ENCODE results near the gene AGAP3. TPM values are rescaled to one million over a fixed set of nuclear protein-coding genes. Genes with fewer than 3 reads are reported as not detected.

AGAP3 gene
- total and polyA plus RNA-seq, 2 of the 4 experiments (the other 2 are of a cell fraction), result 35.3 to 93.9 TPM

- dilution Hi-C loops (cut with HindIII; ENCODE audit: low sequenced_read_pairs, unreplicated experiment) (no loop called here), in situ Hi-C loops (cut with MboI; ENCODE audit: low sequenced_read_pairs) (no loop called here), intact Hi-C loops (cut with micrococcal nuclease) (loop anchor here (1.0 kb wide), 1 partner anchor 22 kb away; no protein-coding TSS in a partner anchor)
- Histone ChIP-seq H3K4me3 (ENCODE audit: insufficient read depth, low read depth, low read length) (peak overlapping the region; percentile 86), H4K20me1 (ENCODE audit: insufficient read depth, low read length) (peaks cover 65% of the 10 kb centered on the region), H3K9me1 (ENCODE audit: insufficient read depth, low read length) (peaks cover 8% of the 10 kb centered on the region; the same call in 1 of the 2 replicates), H3K4ac (ENCODE audit: low read depth, low read length) (peak overlapping the region; percentile 81), H3K27ac (ENCODE audit: insufficient read depth, low read length) (peak overlapping the region; percentile 50), H4K91ac (ENCODE audit: insufficient read depth, low read depth, low read length) (peak overlapping the region; percentile 70), H3K18ac (ENCODE audit: low read depth, low read length) (0 out of 2 replicates have a peak overlapping the region, but pooled peaks have one; percentile 6), H2AK5ac (ENCODE audit: low read depth, low read length) (peak overlapping the region; percentile 77), H4K8ac (ENCODE audit: low read depth in 2 of 2, low read length in 2 of 2) (peak overlapping the region; percentile 8 to 25; a peak in 3 of 4 replicates), H3K23ac (ENCODE audit: low read depth, low read length) (peak overlapping the region; percentile 96), H2AFZ (replicated peaks; ENCODE audit: low read length, poor library complexity) (peak overlapping the region; percentile 81), H3K27me3 (ENCODE audit: control insufficient read depth, insufficient read depth, low read length) (no peaks in the 10 kb centered on the region), H2BK15ac (ENCODE audit: low read depth, low read length) (peak overlapping the region; percentile 2; the same call in 1 of the 3 replicates), H3K9ac (ENCODE audit: low read depth, low read length) (peak overlapping the region; percentile 80), H2BK20ac (ENCODE audit: low read depth, low read length) (peak overlapping the region; percentile 2; the same call in 1 of the 2 replicates), H3K36me3 (ENCODE audit: control insufficient read depth, insufficient read depth, low read length) (peaks cover 11% of the 10 kb centered on the region; the same call in 1 of the 2 replicates), H2BK120ac (ENCODE audit: low read depth, low read length) (peak overlapping the region; percentile 52), H3K79me1 (ENCODE audit: low read depth in 1 of 2, low read length in 2 of 2) (peaks cover 4 to 58% of the 10 kb centered on the region in 2 experiments; a peak in 2 of 4 replicates), H3K4me2 (ENCODE audit: low read depth, low read length) (peak overlapping the region; percentile 54), H3K9me3 (ENCODE audit: control insufficient read depth, insufficient read depth, low read length) (no peaks in the 10 kb centered on the region), H3K14ac (replicated peaks; ENCODE audit: low read depth, low read length) (peak overlapping the region; percentile 89), H2BK5ac (ENCODE audit: low read depth, low read length, poor library complexity, severe bottlenecking) (peak overlapping the region; percentile 51), H3K4me1 (ENCODE audit: control insufficient read depth, insufficient read depth, low read length) (peaks cover 21% of the 10 kb centered on the region), H2AK9ac (replicated peaks; ENCODE audit: low read depth, low read length, poor library complexity) (peak overlapping the region; percentile 76), H4K5ac (ENCODE audit: low read depth, low read length) (peak overlapping the region; percentile 4; the same call in 1 of the 2 replicates), H3K56ac (ENCODE audit: extremely low read depth, insufficient read depth, low read length) (peak overlapping the region; percentile 49)
- ATAC-seq (ENCODE audit: low read depth), result peak; percentile 31
- 8% methylated on average over 12 of the region's 30 CpGs; no CpG with 5 or more reads in 1 of the 2 experiments for WGBS, 2 experiments (ENCODE audit: extremely low coverage in 2 of 2, insufficient read length in 1 of 2)
- TF ChIP-seq POLR2A (IDR thresholded peaks at IDR 0.05; ENCODE audit: low read depth, low read length), result peak; percentile 69; the same call in 1 of the 2 replicates
- peak; percentile 40 for TF ChIP-seq RCOR1 (IDR thresholded peaks at IDR 0.05; ENCODE audit: insufficient replicate concordance, low read length)
- TF ChIP-seq, protein P1, sequence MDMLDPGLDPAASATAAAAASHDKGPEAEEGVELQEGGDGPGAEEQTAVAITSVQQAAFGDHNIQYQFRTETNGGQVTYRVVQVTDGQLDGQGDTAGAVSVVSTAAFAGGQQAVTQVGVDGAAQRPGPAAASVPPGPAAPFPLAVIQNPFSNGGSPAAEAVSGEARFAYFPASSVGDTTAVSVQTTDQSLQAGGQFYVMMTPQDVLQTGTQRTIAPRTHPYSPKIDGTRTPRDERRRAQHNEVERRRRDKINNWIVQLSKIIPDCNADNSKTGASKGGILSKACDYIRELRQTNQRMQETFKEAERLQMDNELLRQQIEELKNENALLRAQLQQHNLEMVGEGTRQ (IDR thresholded peaks at IDR 0.05; ENCODE audit: low read depth, low read length), result 0 out of 2 replicates have a peak, but pooled peaks have one; percentile 15
- no peak for TF ChIP-seq RAD21 (IDR thresholded peaks at IDR 0.05; ENCODE audit: low read length)
- POLR2A ChIA-PET (ENCODE audit: unreplicated experiment), result interaction anchor here (0.5 to 1.0 kb wide), 2 partner anchors 19 to 24 kb away, joined by 3 to 5 read pairs; no protein-coding TSS in a partner anchor
- no TSS peak for BruUV-seq (replicated peaks)
- CTCF ChIA-PET, result interaction anchor here (0.9 to 1.3 kb wide), 4 partner anchors 21 to 35 kb away, joined by 3 to 4 read pairs (median 3); no protein-coding TSS in a partner anchor
- peak; percentile 76 for DNase-seq
Observed at GRCh38 chr7:151088856-151089699, 2.8 kb downstream of the AGAP3 start.
